22Rv1 (cell line): Measurements from ENCODE around the gene GRWD1.

ENCODE experiments used
- CTCF ChIP-seq: fragments of 450-650 bp; IDR thresholded peaks from 2 replicates; pipeline ENCODE4 v1.5.1; 2017; ENCODE audit warnings: mild to moderate bottlenecking
- ZFX ChIP-seq: fragments of 450-650 bp; IDR thresholded peaks from 2 replicates; pipeline ENCODE4 v1.6.1; 2017; ENCODE audit warnings: antibody characterized with exemption, borderline replicate concordance

- TF ChIP-seq ZFX (no peak), CTCF (no peak)
These were observed 33.9 kb downstream of the GRWD1 start for GRCh38 chr19:48479686-48480085.
